Vagina (tissue), 2 donors: ENCODE measurements around the gene FAM78B. TPM values are rescaled to one million over a fixed set of nuclear protein-coding genes. Genes with fewer than 3 reads are reported as not detected.

Experiments used
- DNase-seq, 2 donors: peaks; one replicate each; pipeline ENCODE4 v3.0.0-alpha.2; 2017; ENCODE audit errors: extremely low spot score in 2 of 2
- H3K27ac ChIP-seq: fragments of 200-600 bp; sonication (generic); one replicate; pipeline ENCODE4 v1.5.1; 2019
- H3K27me3 ChIP-seq: fragments of 200-600 bp; sonication (generic); one replicate; pipeline ENCODE4 v1.5.1; 2019
- H3K36me3 ChIP-seq, 2 donors: fragments of 200-600 bp; sonication (generic); one replicate each; pipeline ENCODE4 v1.5.1; 2017 to 2019
- H3K4me1 ChIP-seq: fragments of 200-600 bp; sonication (generic); one replicate; pipeline ENCODE4 v1.5.1; 2019
- H3K4me3 ChIP-seq, 2 donors: fragments of 200-600 bp; sonication (generic); 1 replicate in 1 of 2; 2 replicates in 1 of 2; pipeline ENCODE4 v1.5.1; 2016 to 2019
- H3K9me3 ChIP-seq: fragments of 200-600 bp; sonication (generic); one replicate; pipeline ENCODE4 v1.5.1; 2019
- CTCF ChIP-seq, 3 experiments: fragments of 450-650 bp in 2 of 3; fragments of 200-600 bp in 1 of 3; sonication (generic) in 1 of 3; IDR thresholded peaks; one replicate each; pipeline ENCODE4 v1.5.1; 2017 to 2019; ENCODE audit warnings: antibody characterized with exemption in 3 of 3, mild to moderate bottlenecking in 2 of 3, moderate library complexity in 2 of 3
- POLR2A ChIP-seq, 2 donors: fragments of 450-650 bp; IDR thresholded peaks; one replicate each; pipeline ENCODE4 v1.6.1; 2017; ENCODE audit warnings: antibody characterized with exemption in 2 of 2, mild to moderate bottlenecking in 2 of 2, moderate library complexity in 2 of 2
- POLR2AphosphoS5 ChIP-seq, 2 donors: sonication (generic); formaldehyde crosslinking; IDR thresholded peaks; one replicate each; pipeline ENCODE4 v1.9.0; 2017; ENCODE audit warnings: antibody characterized with exemption in 2 of 2, mild to moderate bottlenecking in 2 of 2, low read depth in 1 of 2; ENCODE audit not compliant: insufficient read depth in 1 of 2
- intact Hi-C: fragments of 100-400 bp; cut with DNase I; formaldehyde crosslinking; loops from one replicate; pipeline ENCODE4 v1.15.1; 2023
- total RNA-seq: library from RNA; depleted of rRNA; stranded (reverse); fragments of >200 nt; gene quantifications from one replicate; pipeline ENCODE4 v1.2.3, GENCODE V29; 2016

Gene FAM78B
- total RNA-seq, 1 donor from 2014 or later: 4.4 TPM

DNA sequence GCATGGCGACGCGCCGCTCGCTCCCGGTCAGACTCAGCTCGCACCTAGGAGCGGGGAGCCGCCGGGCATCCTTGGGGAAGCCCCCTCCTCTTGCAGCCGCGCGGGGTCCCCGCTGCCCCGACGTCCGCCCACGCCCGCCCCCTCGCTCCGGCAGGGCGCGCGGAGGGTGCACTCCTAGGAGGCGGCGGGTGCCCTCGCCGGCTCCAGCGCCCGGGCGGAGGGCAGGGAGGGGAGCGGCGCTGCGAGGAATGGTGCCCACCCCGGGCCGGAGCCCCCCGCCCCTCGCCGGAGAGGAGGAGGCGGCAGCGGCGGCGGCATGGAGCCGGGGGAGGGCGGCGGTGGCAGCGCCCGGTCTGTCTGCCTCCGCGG lies 488 bp downstream of the FAM78B start:
- peaks cover 15% of the 10 kb centered on the region for H3K4me1 ChIP-seq
- peak overlapping the region; percentile 54 to 81 for H3K4me3 ChIP-seq
- DNase-seq: no peak
- intact Hi-C loops: no loop called here
- H3K27me3 ChIP-seq: no peaks in the 10 kb centered on the region
- no peaks in the 10 kb centered on the region for H3K36me3 ChIP-seq
- TF ChIP-seq POLR2AphosphoS5 (IDR thresholded peaks at IDR 0.05; ENCODE audit: insufficient read depth in 1 of 2, low read depth in 1 of 2) (no peak), POLR2A (IDR thresholded peaks at IDR 0.05) (no peak), CTCF (IDR thresholded peaks at IDR 0.05) (no peak)
- H3K9me3 ChIP-seq: no peaks in the 10 kb centered on the region
- peak overlapping the region; percentile 22 for H3K27ac ChIP-seq

GRCh38 chr1:166165661-166166328 lies 1.0 kb downstream of the FAM78B start:
- Histone ChIP-seq H3K9me3 (no peaks in the 10 kb centered on the region), H3K36me3 (no peaks in the 10 kb centered on the region), H3K4me1 (peaks cover 15% of the 10 kb centered on the region), H3K27ac (no peak overlapping the region), H3K27me3 (no peaks in the 10 kb centered on the region), H3K4me3 (peak overlapping the region; percentile 54 to 81)
- intact Hi-C loops: no loop called here
- no peak for TF ChIP-seq POLR2AphosphoS5 (IDR thresholded peaks at IDR 0.05; ENCODE audit: insufficient read depth in 1 of 2, low read depth in 1 of 2)
- no peak for TF ChIP-seq POLR2A (IDR thresholded peaks at IDR 0.05)
- no peak for TF ChIP-seq CTCF (IDR thresholded peaks at IDR 0.05)
- DNase-seq: no peak

GRCh38 chr1:166164995-166165660 lies 1.7 kb downstream of the FAM78B start:
- H3K27ac ChIP-seq: no peak overlapping the region
- intact Hi-C loops: no loop called here
- H3K36me3 ChIP-seq: no peaks in the 10 kb centered on the region
- peaks cover 15% of the 10 kb centered on the region for H3K4me1 ChIP-seq
- no peaks in the 10 kb centered on the region for H3K9me3 ChIP-seq
- DNase-seq: no peak
- peak overlapping the region; percentile 54 to 81 for H3K4me3 ChIP-seq
- no peaks in the 10 kb centered on the region for H3K27me3 ChIP-seq
- TF ChIP-seq POLR2AphosphoS5 (IDR thresholded peaks at IDR 0.05; ENCODE audit: insufficient read depth in 1 of 2, low read depth in 1 of 2) (no peak), CTCF (IDR thresholded peaks at IDR 0.05) (peak in 1 of 3 experiments; percentile 30), POLR2A (IDR thresholded peaks at IDR 0.05) (no peak)

GRCh38 chr1:166164646-166164994 lies 2.2 kb downstream of the FAM78B start:
- no peak overlapping the region for H3K27ac ChIP-seq
- H3K36me3 ChIP-seq: no peaks in the 10 kb centered on the region
- TF ChIP-seq POLR2A (IDR thresholded peaks at IDR 0.05) (no peak), CTCF (IDR thresholded peaks at IDR 0.05) (no peak), POLR2AphosphoS5 (IDR thresholded peaks at IDR 0.05; ENCODE audit: insufficient read depth in 1 of 2, low read depth in 1 of 2) (no peak)
- DNase-seq: no peak
- no peaks in the 10 kb centered on the region for H3K9me3 ChIP-seq
- no peaks in the 10 kb centered on the region for H3K27me3 ChIP-seq
- intact Hi-C loops: no loop called here
- H3K4me1 ChIP-seq: peaks cover 15% of the 10 kb centered on the region
- peak overlapping the region; percentile 54 to 81 for H3K4me3 ChIP-seq

GRCh38 chr1:166159656-166160055 lies 7.1 kb downstream of the FAM78B start:
- intact Hi-C loops: no loop called here

More at GRCh38 chr1:166159656-166160055, 7.1 kb downstream of the FAM78B start:
- H3K4me1 ChIP-seq: peaks cover 5% of the 10 kb centered on the region
- H3K36me3 ChIP-seq: no peaks in the 10 kb centered on the region
- H3K27ac ChIP-seq: no peak overlapping the region
- no peaks in the 10 kb centered on the region for H3K9me3 ChIP-seq
- H3K27me3 ChIP-seq: no peaks in the 10 kb centered on the region
- TF ChIP-seq POLR2A (IDR thresholded peaks at IDR 0.05): no peak
- TF ChIP-seq CTCF (IDR thresholded peaks at IDR 0.05): no peak
- no peak for TF ChIP-seq POLR2AphosphoS5 (IDR thresholded peaks at IDR 0.05; ENCODE audit: insufficient read depth in 1 of 2, low read depth in 1 of 2)
- no peak overlapping the region for H3K4me3 ChIP-seq
- DNase-seq: no peak
